HFF-Myc (cell line): ENCODE data around the gene VWC2.

ENCODE experiments used
- DNase-seq: peaks from one replicate; pipeline ENCODE4 v3.0.0-alpha.2; 2011; ENCODE audit warnings: low read depth; ENCODE audit errors: extremely low read depth
- H3K4me3 ChIP-seq: replicated peaks from 2 replicates; pipeline ENCODE4 v1.5.1; 2011; ENCODE audit warnings: low read depth, mild to moderate bottlenecking, control low read depth, low read length
- TF ChIP-seq, protein P1 (sequence below): IDR thresholded peaks from 2 replicates; pipeline ENCODE4 v1.5.1; 2012; ENCODE audit warnings: mild to moderate bottlenecking, low read depth, low read length, control low read depth; ENCODE audit errors: missing control alignments

The VWC2 gene

DNA sequence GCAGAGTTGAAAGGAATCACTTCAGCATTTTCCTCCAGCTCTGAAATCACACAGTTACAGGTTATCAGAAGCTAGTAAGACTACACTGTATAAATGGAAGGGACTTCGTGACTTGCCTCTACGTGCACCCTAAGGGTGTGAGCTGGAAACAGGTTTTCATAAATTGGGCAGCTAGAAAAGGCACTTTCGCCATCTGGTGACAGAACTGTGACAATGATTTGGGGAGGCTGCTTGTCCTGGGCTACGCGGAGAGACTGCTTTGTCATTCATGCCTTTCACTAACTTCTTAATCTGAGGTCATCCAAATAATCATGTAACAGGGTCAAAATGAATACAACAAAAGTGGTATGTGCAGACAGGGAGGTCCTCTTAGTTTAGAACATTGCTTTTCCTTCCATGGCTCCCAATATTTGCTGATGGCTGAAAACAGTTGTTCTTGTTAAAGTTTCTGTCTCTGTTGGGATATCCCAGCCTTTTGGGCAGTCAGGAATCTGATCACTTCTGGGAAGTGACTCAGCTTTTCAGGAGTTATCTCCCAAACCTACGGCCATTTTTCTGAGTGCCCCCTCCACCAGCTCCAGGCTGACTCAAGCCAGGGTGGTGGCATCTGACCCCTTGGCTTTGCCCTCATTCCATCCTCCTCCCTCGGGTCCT lies 17.8 kb downstream of the VWC2 start:
- TF ChIP-seq, protein P1, sequence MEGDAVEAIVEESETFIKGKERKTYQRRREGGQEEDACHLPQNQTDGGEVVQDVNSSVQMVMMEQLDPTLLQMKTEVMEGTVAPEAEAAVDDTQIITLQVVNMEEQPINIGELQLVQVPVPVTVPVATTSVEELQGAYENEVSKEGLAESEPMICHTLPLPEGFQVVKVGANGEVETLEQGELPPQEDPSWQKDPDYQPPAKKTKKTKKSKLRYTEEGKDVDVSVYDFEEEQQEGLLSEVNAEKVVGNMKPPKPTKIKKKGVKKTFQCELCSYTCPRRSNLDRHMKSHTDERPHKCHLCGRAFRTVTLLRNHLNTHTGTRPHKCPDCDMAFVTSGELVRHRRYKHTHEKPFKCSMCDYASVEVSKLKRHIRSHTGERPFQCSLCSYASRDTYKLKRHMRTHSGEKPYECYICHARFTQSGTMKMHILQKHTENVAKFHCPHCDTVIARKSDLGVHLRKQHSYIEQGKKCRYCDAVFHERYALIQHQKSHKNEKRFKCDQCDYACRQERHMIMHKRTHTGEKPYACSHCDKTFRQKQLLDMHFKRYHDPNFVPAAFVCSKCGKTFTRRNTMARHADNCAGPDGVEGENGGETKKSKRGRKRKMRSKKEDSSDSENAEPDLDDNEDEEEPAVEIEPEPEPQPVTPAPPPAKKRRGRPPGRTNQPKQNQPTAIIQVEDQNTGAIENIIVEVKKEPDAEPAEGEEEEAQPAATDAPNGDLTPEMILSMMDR = no peak
- DNase-seq = no peak

DNA sequence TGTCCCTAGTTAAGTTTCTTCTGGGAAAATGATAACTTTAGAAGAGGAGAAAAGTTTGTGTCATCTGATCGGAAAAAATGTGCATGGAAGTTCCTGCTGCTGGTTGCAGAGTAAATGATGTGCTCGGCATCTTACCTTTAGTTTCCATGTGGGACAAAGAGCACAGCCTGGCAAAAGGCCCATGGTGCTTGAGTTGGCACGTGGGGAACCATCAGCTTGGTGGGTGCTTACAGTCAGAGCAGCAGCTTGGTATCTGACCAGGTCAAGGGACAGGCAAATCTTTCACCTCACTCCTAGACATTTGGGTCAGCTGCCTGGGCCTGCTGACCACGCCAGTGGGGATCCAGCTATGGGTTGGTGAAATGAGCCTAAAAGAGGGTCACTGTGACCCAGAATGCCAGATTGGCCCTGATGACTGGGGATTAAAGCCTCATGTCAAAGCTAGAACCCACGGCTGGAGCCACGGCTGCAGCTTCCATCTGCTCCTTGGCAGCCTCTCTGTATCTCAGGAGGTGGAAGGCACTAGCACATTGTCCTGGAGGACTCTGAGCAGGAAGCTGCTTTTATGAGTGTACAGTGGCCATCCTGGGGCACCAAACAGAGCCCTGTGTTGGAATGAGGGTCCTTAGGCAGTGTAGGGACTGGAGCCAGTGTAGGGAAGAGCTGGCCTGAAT lies 24.7 kb downstream of the VWC2 start:
- no peak overlapping the region for H3K4me3 ChIP-seq
- TF ChIP-seq, protein P1 = no peak
- no peak for DNase-seq

More for the DNA sequence above, 17.8 kb downstream of the VWC2 start:
- H3K4me3 ChIP-seq = no peak overlapping the region

DNA sequence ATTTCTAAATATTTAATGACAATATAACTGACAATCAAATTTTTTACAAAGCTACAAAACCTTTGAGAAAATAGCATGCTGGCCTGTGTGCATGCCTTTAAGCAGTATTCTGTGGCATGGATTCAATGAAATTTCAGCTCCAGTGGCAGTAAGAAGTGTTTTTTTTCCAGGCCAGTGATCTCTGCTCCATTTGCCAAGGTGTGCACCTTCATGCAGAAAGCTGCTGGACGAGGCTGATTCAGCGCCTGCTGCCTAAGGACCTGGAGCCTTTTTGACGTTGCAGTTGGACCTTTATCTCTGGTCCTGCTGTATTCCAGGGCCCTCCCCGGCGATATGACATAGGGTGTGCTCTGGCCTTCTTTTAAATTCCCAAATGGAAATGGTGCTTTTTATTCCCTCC lies 26.6 kb downstream of the VWC2 start:
- TF ChIP-seq, protein P1 = no peak
- no peak overlapping the region for H3K4me3 ChIP-seq
- no peak for DNase-seq

- no peak overlapping the region for H3K4me3 ChIP-seq
- no peak for DNase-seq
- TF ChIP-seq, protein P1 = no peak
Observed at GRCh38 chr7:49802600-49802999, 29.2 kb downstream of the VWC2 start.

- H3K4me3 ChIP-seq = no peak overlapping the region
- no peak for DNase-seq
- TF ChIP-seq, protein P1 = no peak
Observed at GRCh38 chr7:49803812-49804211, 30.4 kb downstream of the VWC2 start.

DNA sequence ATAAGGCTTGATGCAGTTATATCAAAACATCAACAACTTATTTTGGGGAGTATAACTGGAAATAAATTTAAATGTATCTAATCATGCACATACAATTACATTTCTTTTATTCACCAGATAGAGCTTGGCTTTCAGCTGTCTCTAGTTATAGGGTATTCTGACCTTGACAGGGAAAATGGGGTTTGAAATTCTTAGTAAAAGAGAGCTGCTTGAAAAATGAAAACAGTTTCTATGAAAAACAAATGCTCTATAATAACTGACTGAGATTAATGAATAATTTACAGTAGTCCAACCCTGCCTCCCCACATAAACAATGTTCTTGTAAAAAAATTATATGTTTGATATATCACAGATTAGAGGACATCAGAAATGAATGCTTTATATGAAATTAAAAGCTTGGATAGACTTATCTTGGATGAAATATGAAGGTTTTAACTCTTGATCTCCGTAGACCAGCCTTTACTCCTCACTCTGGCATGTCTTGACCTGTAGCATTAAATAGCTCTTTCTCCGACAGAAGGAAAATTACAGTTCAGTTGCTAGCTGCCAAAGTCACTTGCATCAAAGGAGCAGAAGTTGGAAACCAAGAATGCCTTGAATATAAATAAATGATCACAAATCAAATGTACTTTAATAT lies 32.1 kb downstream of the VWC2 start:
- TF ChIP-seq, protein P1 = no peak
- no peak overlapping the region for H3K4me3 ChIP-seq
- DNase-seq = no peak
